Effector memory CD4-positive, alpha-beta T cell (primary cell): ENCODE results near the gene AGTR1.

Experiments used
- DNase-seq, 3 donors: peaks; one replicate each; pipeline ENCODE4 v3.0.0-alpha.2; 2020
- H3K27ac ChIP-seq: 2 replicates; pipeline ENCODE4 v1.7.0; 2013; ENCODE audit warnings: mild to moderate bottlenecking, low read length, moderate library complexity; ENCODE audit not compliant: insufficient read depth, poor library complexity, severe bottlenecking
- H3K27me3 ChIP-seq: replicated peaks from 2 replicates; pipeline ENCODE4 v1.7.0; 2013; ENCODE audit warnings: mild to moderate bottlenecking, low read length; ENCODE audit not compliant: insufficient read depth, control insufficient read depth, poor library complexity, severe bottlenecking
- H3K36me3 ChIP-seq: 2 replicates; pipeline ENCODE4 v1.7.0; 2013; ENCODE audit warnings: mild to moderate bottlenecking, low read length, moderate library complexity; ENCODE audit not compliant: control insufficient read depth, insufficient read depth
- H3K4me1 ChIP-seq: 2 replicates; pipeline ENCODE4 v1.7.0; 2013; ENCODE audit warnings: low read length, mild to moderate bottlenecking; ENCODE audit not compliant: control insufficient read depth, insufficient read depth, poor library complexity, severe bottlenecking
- H3K4me3 ChIP-seq: 2 replicates; pipeline ENCODE4 v1.7.0; 2013; ENCODE audit warnings: low read length, low read depth, mild to moderate bottlenecking; ENCODE audit not compliant: insufficient read depth, poor library complexity, severe bottlenecking
- H3K9me3 ChIP-seq: 2 replicates; pipeline ENCODE4 v1.7.0; 2013; ENCODE audit warnings: mild to moderate bottlenecking, low read length, moderate library complexity; ENCODE audit not compliant: control insufficient read depth

Gene AGTR1

GRCh38 chr3:148756311-148756710, 58.6 kb downstream of the AGTR1 start:
- no peak overlapping the region for H3K4me3 ChIP-seq
- H3K9me3 ChIP-seq, result no peaks in the 10 kb centered on the region
- H3K27me3 ChIP-seq, result no peaks in the 10 kb centered on the region
- no peaks in the 10 kb centered on the region for H3K4me1 ChIP-seq
- no peak overlapping the region for H3K27ac ChIP-seq
- no peak for DNase-seq
- H3K36me3 ChIP-seq, result no peaks in the 10 kb centered on the region

GRCh38 chr3:148757238-148758215, 59.8 kb downstream of the AGTR1 start:
- Histone ChIP-seq H3K9me3 (no peaks in the 10 kb centered on the region), H3K4me3 (no peak overlapping the region), H3K27me3 (no peaks in the 10 kb centered on the region), H3K4me1 (no peaks in the 10 kb centered on the region), H3K36me3 (no peaks in the 10 kb centered on the region), H3K27ac (no peak overlapping the region)
- no peak for DNase-seq

GRCh38 chr3:148758303-148758884, 60.7 kb downstream of the AGTR1 start:
- no peak for DNase-seq
- H3K36me3 ChIP-seq, result no peaks in the 10 kb centered on the region
- H3K4me1 ChIP-seq, result no peaks in the 10 kb centered on the region
- H3K9me3 ChIP-seq, result no peaks in the 10 kb centered on the region
- no peaks in the 10 kb centered on the region for H3K27me3 ChIP-seq
- H3K27ac ChIP-seq, result no peak overlapping the region
- no peak overlapping the region for H3K4me3 ChIP-seq

GRCh38 chr3:148759430-148759829, 61.7 kb downstream of the AGTR1 start:
- no peaks in the 10 kb centered on the region for H3K36me3 ChIP-seq
- no peaks in the 10 kb centered on the region for H3K27me3 ChIP-seq
- H3K9me3 ChIP-seq, result no peaks in the 10 kb centered on the region
- H3K4me1 ChIP-seq, result no peaks in the 10 kb centered on the region
- H3K27ac ChIP-seq, result no peak overlapping the region
- no peak overlapping the region for H3K4me3 ChIP-seq
- no peak for DNase-seq

- Histone ChIP-seq H3K36me3 (no peaks in the 10 kb centered on the region), H3K9me3 (no peaks in the 10 kb centered on the region), H3K4me1 (no peaks in the 10 kb centered on the region), H3K4me3 (no peak overlapping the region), H3K27ac (no peak overlapping the region), H3K27me3 (no peaks in the 10 kb centered on the region)
- DNase-seq, result no peak
Observed at GRCh38 chr3:148763156-148763680, 65.5 kb downstream of the AGTR1 start.

GRCh38 chr3:148763986-148764935, 66.6 kb downstream of the AGTR1 start:
- no peaks in the 10 kb centered on the region for H3K9me3 ChIP-seq
- no peaks in the 10 kb centered on the region for H3K36me3 ChIP-seq
- H3K4me3 ChIP-seq, result no peak overlapping the region
- H3K27me3 ChIP-seq, result no peaks in the 10 kb centered on the region
- no peak overlapping the region for H3K27ac ChIP-seq
- no peaks in the 10 kb centered on the region for H3K4me1 ChIP-seq
- no peak for DNase-seq

GRCh38 chr3:148772361-148772760, 74.7 kb downstream of the AGTR1 start:
- no peak for DNase-seq
- H3K4me1 ChIP-seq, result no peaks in the 10 kb centered on the region
- H3K27me3 ChIP-seq, result no peaks in the 10 kb centered on the region
- H3K36me3 ChIP-seq, result no peaks in the 10 kb centered on the region
- H3K9me3 ChIP-seq, result no peaks in the 10 kb centered on the region
- H3K27ac ChIP-seq, result no peak overlapping the region
- no peak overlapping the region for H3K4me3 ChIP-seq

GRCh38 chr3:148772835-148773234, 75.1 kb downstream of the AGTR1 start:
- Histone ChIP-seq H3K36me3 (no peaks in the 10 kb centered on the region), H3K9me3 (no peaks in the 10 kb centered on the region), H3K27ac (no peak overlapping the region), H3K4me1 (no peaks in the 10 kb centered on the region), H3K27me3 (no peaks in the 10 kb centered on the region), H3K4me3 (no peak overlapping the region)
- DNase-seq, result no peak

- H3K4me1 ChIP-seq, result no peaks in the 10 kb centered on the region
- H3K4me3 ChIP-seq, result no peak overlapping the region
- H3K9me3 ChIP-seq, result no peaks in the 10 kb centered on the region
- no peaks in the 10 kb centered on the region for H3K27me3 ChIP-seq
- H3K36me3 ChIP-seq, result no peaks in the 10 kb centered on the region
- no peak overlapping the region for H3K27ac ChIP-seq
- DNase-seq, result no peak
Observed at GRCh38 chr3:148773805-148774204, 76.1 kb downstream of the AGTR1 start.
